NT2/D1 (cell line): ENCODE measurements around the gene IGF1R.

Source experiments
- DNase-seq: peaks from one replicate; pipeline ENCODE4 v3.0.0-alpha.2; 2011; ENCODE audit warnings: low read depth, low spot score
- H3K27me3 ChIP-seq: 2 replicates; pipeline ENCODE4 v1.6.0; 2011; ENCODE audit warnings: mild to moderate bottlenecking; ENCODE audit not compliant: insufficient read length, insufficient read depth
- H3K36me3 ChIP-seq: 2 replicates; pipeline ENCODE4 v1.6.1; 2011; ENCODE audit warnings: mild to moderate bottlenecking, low read length, mixed read lengths; ENCODE audit not compliant: insufficient read depth, insufficient read length
- H3K4me1 ChIP-seq: 2 replicates; pipeline ENCODE4 v1.5.1; 2011; ENCODE audit not compliant: insufficient read depth, insufficient read length
- H3K4me3 ChIP-seq: 2 replicates; pipeline ENCODE4 v1.5.1; 2011; ENCODE audit warnings: low read depth; ENCODE audit not compliant: insufficient read length
- H3K9ac ChIP-seq: 2 replicates; pipeline ENCODE4 v1.6.0; 2011; ENCODE audit warnings: low read depth; ENCODE audit not compliant: insufficient read length
- H3K9me3 ChIP-seq: 2 replicates; pipeline ENCODE4 v1.5.1; 2011; ENCODE audit warnings: mild to moderate bottlenecking, low read length; ENCODE audit not compliant: insufficient read depth
- SUZ12 ChIP-seq: IDR thresholded peaks from 2 replicates; pipeline ENCODE4 v1.6.1; 2011; ENCODE audit not compliant: insufficient read length, insufficient read depth; ENCODE audit errors: extremely low read depth
- YY1 ChIP-seq: IDR thresholded peaks from 2 replicates; pipeline ENCODE4 v1.6.1; 2011; ENCODE audit not compliant: insufficient read length, insufficient read depth
- ZNF274 ChIP-seq: IDR thresholded peaks from 2 replicates; pipeline ENCODE4 v1.6.1; 2011; ENCODE audit warnings: mild to moderate bottlenecking, low read depth, low read length

IGF1R gene

DNA sequence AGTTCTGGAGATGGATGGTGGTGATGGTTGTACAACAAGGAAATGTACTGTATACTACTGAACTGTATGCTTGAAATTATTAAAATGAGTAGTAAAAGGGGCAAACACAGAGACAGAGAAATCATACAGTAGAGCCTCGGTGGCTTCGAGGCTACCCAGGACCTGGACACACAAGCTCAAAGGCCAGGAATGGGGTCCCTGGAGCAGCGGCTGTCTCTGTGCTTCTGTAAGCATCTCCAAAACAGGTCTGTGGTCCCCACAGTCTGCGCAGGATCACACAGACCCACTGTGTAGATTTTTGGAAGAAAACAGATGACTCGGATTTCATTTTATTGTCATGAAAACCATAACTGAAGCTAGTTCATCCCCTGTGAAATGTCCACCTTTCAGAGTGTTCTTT lies 319.6 kb downstream of the IGF1R start:
- H3K9ac ChIP-seq = no peak overlapping the region
- no peak for DNase-seq
- H3K4me1 ChIP-seq = no peaks in the 10 kb centered on the region
- H3K36me3 ChIP-seq = peaks cover 5% of the 10 kb centered on the region
- no peaks in the 10 kb centered on the region for H3K9me3 ChIP-seq
- H3K4me3 ChIP-seq = no peak overlapping the region
- H3K27me3 ChIP-seq = no peaks in the 10 kb centered on the region
- TF ChIP-seq ZNF274 (no peak), SUZ12 (no peak)

DNA sequence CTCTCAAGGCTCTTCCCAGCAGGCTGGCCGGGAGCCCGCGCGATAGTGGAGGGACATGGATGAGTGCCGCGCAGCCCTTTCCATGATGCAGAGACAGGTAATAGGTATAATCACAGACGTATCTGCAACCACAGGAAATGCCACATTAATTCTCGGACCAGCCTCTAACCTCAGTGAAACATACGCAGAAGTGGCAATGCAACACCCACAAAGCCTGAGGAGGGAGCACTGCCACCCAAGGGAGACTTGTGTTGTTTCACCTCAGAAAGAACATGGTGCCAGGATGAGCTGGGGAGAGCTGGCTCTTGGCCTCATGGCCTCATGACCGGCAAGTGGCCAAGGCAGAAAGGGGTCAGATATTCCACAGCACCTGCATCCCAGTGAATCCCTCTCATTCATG lies 320.2 kb downstream of the IGF1R start:
- Histone ChIP-seq H3K4me1 (no peaks in the 10 kb centered on the region), H3K36me3 (peaks cover under 1% of the 10 kb centered on the region), H3K4me3 (no peak overlapping the region), H3K9ac (no peak overlapping the region), H3K27me3 (no peaks in the 10 kb centered on the region), H3K9me3 (no peaks in the 10 kb centered on the region)
- no peak for DNase-seq
- no peak for TF ChIP-seq ZNF274
- TF ChIP-seq YY1 = no peak
- no peak for TF ChIP-seq SUZ12

DNA sequence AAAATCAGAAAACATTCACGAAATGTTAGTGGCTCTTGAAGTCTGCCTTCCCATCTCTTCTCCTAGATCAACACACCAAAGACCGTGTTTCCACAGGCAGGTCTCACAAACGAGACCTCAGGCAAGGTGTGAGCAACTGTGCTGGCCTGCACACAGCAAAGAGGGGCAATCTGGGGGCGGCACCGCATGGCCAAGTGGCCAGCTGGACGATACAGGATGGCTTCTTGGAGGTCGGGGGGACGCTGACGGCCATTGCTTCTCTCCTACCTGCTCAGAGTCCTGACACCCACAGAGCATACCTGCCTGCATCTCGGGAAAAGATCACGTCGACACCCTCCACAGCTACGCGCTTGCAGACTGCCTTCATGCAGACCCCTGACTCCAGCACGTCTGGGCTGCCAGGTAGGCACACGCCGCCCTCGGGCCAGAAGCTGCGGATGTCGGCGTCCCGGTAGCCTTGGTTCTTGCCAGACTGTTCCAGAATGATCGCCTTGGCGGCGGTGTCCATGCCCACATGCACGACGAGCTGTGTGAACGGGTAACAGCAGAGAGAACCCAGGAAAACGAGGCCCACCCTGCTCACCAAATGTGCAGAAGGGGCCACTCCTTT lies 320.9 kb downstream of the IGF1R start:
- TF ChIP-seq ZNF274 (no peak), YY1 (no peak), SUZ12 (no peak)
- no peak for DNase-seq
- no peak overlapping the region for H3K9ac ChIP-seq

DNA sequence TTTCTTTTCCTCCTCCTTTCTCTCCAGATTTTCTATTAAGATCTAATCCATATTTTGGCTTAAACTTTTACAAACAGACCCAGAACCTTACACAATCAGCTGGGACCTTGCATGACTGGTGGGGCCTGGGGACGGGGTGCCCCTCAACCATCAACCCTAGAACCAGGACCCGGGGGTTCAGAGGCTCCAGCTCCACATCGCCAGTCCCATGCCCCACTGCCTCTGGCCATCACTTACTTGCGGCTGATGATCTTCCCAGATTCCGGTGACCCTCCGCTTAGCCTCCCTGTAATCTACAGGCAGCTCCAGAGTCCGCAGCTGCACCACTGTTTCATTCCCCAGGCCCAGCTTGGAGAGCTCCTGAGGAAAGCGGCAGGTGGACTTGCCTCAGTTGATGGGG lies 322.5 kb downstream of the IGF1R start:
- TF ChIP-seq SUZ12 = no peak

More for the DNA sequence above, 320.9 kb downstream of the IGF1R start:
- Histone ChIP-seq H3K27me3 (no peaks in the 10 kb centered on the region), H3K4me1 (no peaks in the 10 kb centered on the region), H3K36me3 (no peaks in the 10 kb centered on the region), H3K4me3 (no peak overlapping the region), H3K9me3 (no peaks in the 10 kb centered on the region)

DNA sequence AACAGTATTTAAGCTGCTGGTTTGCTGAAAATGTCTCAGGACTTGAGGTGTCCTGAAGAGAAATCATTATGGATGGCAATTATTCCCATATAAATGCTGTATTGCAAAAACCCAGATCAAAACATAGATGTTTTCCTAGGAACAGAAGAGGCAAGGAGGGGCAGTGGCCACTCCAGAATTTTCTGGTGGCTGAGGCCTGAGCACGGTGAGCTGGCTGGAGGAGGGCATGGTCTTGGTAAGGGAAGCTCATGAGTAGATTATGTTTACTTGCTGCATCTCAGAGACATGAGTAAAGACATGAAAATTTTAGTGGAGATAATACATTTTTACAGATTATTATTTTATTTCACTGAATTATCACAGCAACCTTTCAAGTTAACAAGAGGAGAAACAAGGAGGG lies 328.2 kb downstream of the IGF1R start:
- TF ChIP-seq SUZ12 (no peak), YY1 (no peak), ZNF274 (no peak)
- Histone ChIP-seq H3K27me3 (no peaks in the 10 kb centered on the region), H3K9ac (no peak overlapping the region), H3K9me3 (no peaks in the 10 kb centered on the region), H3K4me1 (no peaks in the 10 kb centered on the region), H3K4me3 (no peak overlapping the region), H3K36me3 (no peaks in the 10 kb centered on the region)
- DNase-seq = no peak

More for the DNA sequence above, 322.5 kb downstream of the IGF1R start:
- no peaks in the 10 kb centered on the region for H3K36me3 ChIP-seq
- H3K9me3 ChIP-seq = no peaks in the 10 kb centered on the region
- H3K9ac ChIP-seq = no peak overlapping the region
- no peaks in the 10 kb centered on the region for H3K4me1 ChIP-seq
- DNase-seq = no peak
- H3K4me3 ChIP-seq = no peak overlapping the region
- no peaks in the 10 kb centered on the region for H3K27me3 ChIP-seq

DNA sequence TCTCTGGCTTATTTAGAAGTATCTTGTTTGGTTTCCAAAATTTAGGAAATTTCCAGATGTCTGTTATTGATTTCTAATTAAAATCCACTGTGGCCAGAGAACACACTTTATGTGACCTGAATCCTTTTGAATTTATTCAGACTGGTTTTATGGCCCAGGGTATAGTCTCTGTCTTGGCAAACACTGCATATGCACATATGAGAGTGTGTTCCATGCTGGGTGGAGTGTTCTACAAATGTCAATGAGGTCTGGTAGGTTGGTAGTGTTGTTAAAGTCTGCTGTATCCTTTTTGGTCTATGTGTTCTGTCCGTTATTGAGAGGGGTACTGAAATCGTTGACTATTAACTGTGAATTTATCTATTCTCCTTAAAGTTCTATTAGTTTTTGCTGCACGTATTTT lies 329.1 kb downstream of the IGF1R start:
- Histone ChIP-seq H3K27me3 (no peaks in the 10 kb centered on the region), H3K4me3 (no peak overlapping the region), H3K9me3 (no peaks in the 10 kb centered on the region), H3K4me1 (no peaks in the 10 kb centered on the region), H3K36me3 (no peaks in the 10 kb centered on the region), H3K9ac (no peak overlapping the region)
- no peak for TF ChIP-seq SUZ12
- TF ChIP-seq ZNF274 = no peak
- TF ChIP-seq YY1 = no peak
- no peak for DNase-seq

DNA sequence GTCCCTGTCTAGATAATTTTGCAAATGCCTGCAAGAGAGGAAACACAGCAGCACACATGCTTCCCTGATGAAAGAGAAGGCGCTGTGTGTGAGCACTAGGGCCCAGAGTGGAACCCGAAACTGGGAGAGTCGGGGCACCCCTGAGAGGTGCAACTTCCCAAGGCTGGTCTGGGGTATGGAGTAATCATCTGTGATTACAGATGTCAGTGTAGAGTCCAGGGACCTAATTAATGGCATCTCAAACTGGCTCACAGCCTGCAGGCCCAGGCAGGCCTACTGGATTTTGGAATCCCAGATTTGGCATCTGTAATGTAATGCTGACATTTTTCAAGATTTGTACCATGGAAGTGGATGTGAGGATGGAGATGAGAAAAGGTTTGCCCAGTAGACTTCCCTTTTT lies 329.8 kb downstream of the IGF1R start:
- TF ChIP-seq YY1 = no peak
- TF ChIP-seq SUZ12 = no peak
- TF ChIP-seq ZNF274 = no peak
- H3K4me1 ChIP-seq = no peaks in the 10 kb centered on the region
- no peak for DNase-seq

DNA sequence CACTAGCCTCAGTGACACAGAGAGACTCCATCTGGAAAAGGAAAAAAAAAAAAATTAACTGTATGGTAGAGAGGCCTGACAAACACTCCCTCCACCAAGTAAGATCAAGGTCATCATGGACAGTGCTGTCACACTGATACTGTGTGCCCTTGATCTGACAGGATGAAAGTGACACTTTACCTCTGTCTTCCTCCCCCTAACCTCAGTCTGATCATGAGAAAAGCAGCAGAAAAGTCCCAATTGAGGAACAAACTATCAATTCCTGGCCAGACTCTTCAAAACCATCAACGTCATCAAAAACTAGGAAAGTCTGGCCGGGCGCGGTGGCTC lies 332.5 kb downstream of the IGF1R start:
- Histone ChIP-seq H3K4me1 (no peaks in the 10 kb centered on the region), H3K27me3 (no peaks in the 10 kb centered on the region), H3K9ac (no peak overlapping the region), H3K36me3 (no peaks in the 10 kb centered on the region), H3K4me3 (no peak overlapping the region), H3K9me3 (peaks cover 5% of the 10 kb centered on the region; the same call in 1 of the 2 replicates)
- TF ChIP-seq YY1 = no peak
- no peak for TF ChIP-seq SUZ12
- no peak for TF ChIP-seq ZNF274
- DNase-seq = no peak

More for the DNA sequence above, 329.8 kb downstream of the IGF1R start:
- Histone ChIP-seq H3K4me3 (no peak overlapping the region), H3K36me3 (no peaks in the 10 kb centered on the region), H3K27me3 (no peaks in the 10 kb centered on the region), H3K9me3 (no peaks in the 10 kb centered on the region), H3K9ac (no peak overlapping the region)
